ENCODE results near the gene UHRF1. TPM values are rescaled to one million over a fixed set of nuclear protein-coding genes. Genes with fewer than 3 reads are reported as not detected.

UHRF1 gene
- total RNA-seq, 4 donors from 2014 or later: 3.4 to 21.7 (median 11.5) TPM

- no peaks in the 10 kb centered on the region for H3K36me3 ChIP-seq
- no peak overlapping the region for H3K27ac ChIP-seq
- intact Hi-C loops (cut with DNase I): no loop called here
- no peaks in the 10 kb centered on the region for H3K9me3 ChIP-seq
- TF ChIP-seq POLR2A (IDR thresholded peaks at IDR 0.05): no peak
- TF ChIP-seq CTCF (IDR thresholded peaks at IDR 0.05): no peak
- no peaks in the 10 kb centered on the region for H3K27me3 ChIP-seq
- H3K4me1 ChIP-seq: peaks cover 3 to 15% (median 13%) of the 10 kb centered on the region in 3 donors
- 93 to 95% methylated on average over 6 of the region's 6 CpGs for WGBS, 2 donors
- no peak for DNase-seq
- H3K4me3 ChIP-seq: no peak overlapping the region
Observed at GRCh38 chr19:4965061-4965460, 55.8 kb downstream of the UHRF1 start.

DNA sequence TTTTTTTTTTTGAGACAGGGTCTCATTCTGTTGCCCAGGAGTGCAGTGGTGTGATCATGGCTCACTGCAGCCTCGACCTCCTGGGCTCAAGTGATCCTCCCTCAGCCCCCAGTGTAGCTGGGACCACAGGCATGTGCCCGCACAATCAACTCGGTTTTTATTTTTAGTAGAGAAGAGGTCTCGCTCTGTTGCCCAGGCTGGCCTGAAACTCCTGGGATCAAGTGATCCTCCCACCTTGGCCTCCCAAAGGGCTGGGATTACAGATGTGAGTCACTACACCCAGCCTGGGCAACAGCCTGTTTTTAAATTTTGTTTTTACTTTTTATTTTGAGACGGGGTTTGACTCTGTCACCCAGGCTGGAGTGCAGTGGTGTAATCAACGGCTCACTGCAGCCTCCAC, 57.3 kb downstream of the UHRF1 start:
- Histone ChIP-seq H3K9me3 (no peaks in the 10 kb centered on the region), H3K36me3 (no peaks in the 10 kb centered on the region), H3K4me3 (no peak overlapping the region), H3K27ac (no peak overlapping the region), H3K4me1 (peaks cover 16 to 30% (median 26%) of the 10 kb centered on the region in 3 donors), H3K27me3 (no peaks in the 10 kb centered on the region)
- no peak for DNase-seq
- WGBS, 2 donors: 70 to 79% methylated on average over 6 of the region's 6 CpGs
- intact Hi-C loops (cut with DNase I): no loop called here
- no peak for TF ChIP-seq POLR2A (IDR thresholded peaks at IDR 0.05)
- no peak for TF ChIP-seq CTCF (IDR thresholded peaks at IDR 0.05)

- DNase-seq: no peak
- Histone ChIP-seq H3K4me3 (peak overlapping the region in 3 of 4 donors; percentile 20 to 76 (median 30)), H3K36me3 (no peaks in the 10 kb centered on the region), H3K4me1 (peaks cover 29 to 43% (median 39%) of the 10 kb centered on the region in 3 donors), H3K27me3 (no peaks in the 10 kb centered on the region), H3K27ac (peak overlapping the region; percentile 67 to 90 (median 74)), H3K9me3 (no peaks in the 10 kb centered on the region)
- 49 to 70% methylated on average over 9 to 15 of the region's 16 CpGs for whole genome bisulfite sequencing, 2 donors
- TF ChIP-seq POLR2A (IDR thresholded peaks at IDR 0.05) (no peak), CTCF (IDR thresholded peaks at IDR 0.05) (no peak)
- intact Hi-C loops (cut with DNase I): no loop called here
Observed at GRCh38 chr19:4967738-4968461, 58.6 kb downstream of the UHRF1 start.

- intact Hi-C loops (cut with DNase I): no loop called here
- TF ChIP-seq POLR2A (IDR thresholded peaks at IDR 0.05) (peak in 3 of 4 donors; percentile 95 to 99 (median 96)), CTCF (IDR thresholded peaks at IDR 0.05) (no peak)
- no peaks in the 10 kb centered on the region for H3K9me3 ChIP-seq
- H3K4me1 ChIP-seq: peaks cover 36 to 51% (median 43%) of the 10 kb centered on the region in 3 donors
- no peaks in the 10 kb centered on the region for H3K27me3 ChIP-seq
- DNase-seq: peak; percentile 100
- no peaks in the 10 kb centered on the region for H3K36me3 ChIP-seq
- WGBS, 2 donors: 0 to 6% methylated on average over 8 to 9 of the region's 96 CpGs
- peak within 1 kb of the TSS; percentile 85 to 92 (median 91) for H3K27ac ChIP-seq
- H3K4me3 ChIP-seq: peak within 1 kb of the TSS; percentile 51 to 76 (median 72)
Observed at GRCh38 chr19:4968462-4969291, 59.4 kb downstream of the UHRF1 start, which contains the start of gene KDM4B. KDM4B (plus strand) TSS chr19:4969113; CDS start chr19:5032891, 63,778 bp downstream.

Data from esophagus squamous epithelium (tissue), 5 donors.